CD4-positive, alpha-beta T cell treated with Interferon alpha-2 for 1 hour (primary cell): ENCODE measurements around the gene ZFPM1.

ENCODE experiments used
- DNase-seq, 2 donors: peaks; one replicate each; pipeline ENCODE4 v3.0.0-alpha.2; 2020 to 2022

Gene ZFPM1

DNA sequence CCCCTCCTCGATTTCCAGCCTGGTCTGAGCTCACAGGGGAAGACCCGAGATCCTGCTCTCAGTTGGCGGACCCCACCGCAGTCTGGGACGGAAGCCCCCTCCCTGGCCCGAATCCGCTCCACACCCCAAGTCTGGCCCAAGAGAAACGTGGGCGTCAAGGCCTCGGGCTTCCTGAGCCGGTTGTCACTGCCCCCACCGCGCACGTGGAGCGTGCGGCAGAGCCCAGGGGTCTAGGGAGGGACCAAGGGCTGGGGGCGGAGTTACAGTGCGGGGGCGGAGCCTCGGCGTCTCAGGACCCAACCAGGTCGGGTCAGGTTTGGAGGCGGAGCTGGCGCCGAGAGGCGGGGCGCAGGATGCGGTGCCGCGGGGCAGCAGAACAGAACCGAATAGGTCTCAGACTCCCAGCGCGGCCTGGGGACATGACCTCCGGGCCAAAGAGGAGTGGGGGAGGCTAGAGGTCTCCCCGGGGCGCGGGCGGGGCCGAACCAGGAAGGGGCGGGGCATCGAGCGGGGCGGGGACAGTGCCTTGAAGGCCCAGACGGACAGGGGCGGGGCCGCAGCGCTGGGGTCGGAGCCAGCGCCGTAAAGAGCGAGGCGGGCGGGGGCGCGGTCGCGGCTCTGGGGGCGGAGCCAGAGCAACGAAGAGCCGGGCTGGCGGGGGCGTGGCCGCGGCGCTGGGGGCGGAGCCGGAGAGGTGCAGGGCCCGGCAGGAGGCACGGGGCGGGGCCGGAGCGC lies 431 bp upstream of the ZFPM1 start:
- peak; percentile 97 to 98 for DNase-seq

DNA sequence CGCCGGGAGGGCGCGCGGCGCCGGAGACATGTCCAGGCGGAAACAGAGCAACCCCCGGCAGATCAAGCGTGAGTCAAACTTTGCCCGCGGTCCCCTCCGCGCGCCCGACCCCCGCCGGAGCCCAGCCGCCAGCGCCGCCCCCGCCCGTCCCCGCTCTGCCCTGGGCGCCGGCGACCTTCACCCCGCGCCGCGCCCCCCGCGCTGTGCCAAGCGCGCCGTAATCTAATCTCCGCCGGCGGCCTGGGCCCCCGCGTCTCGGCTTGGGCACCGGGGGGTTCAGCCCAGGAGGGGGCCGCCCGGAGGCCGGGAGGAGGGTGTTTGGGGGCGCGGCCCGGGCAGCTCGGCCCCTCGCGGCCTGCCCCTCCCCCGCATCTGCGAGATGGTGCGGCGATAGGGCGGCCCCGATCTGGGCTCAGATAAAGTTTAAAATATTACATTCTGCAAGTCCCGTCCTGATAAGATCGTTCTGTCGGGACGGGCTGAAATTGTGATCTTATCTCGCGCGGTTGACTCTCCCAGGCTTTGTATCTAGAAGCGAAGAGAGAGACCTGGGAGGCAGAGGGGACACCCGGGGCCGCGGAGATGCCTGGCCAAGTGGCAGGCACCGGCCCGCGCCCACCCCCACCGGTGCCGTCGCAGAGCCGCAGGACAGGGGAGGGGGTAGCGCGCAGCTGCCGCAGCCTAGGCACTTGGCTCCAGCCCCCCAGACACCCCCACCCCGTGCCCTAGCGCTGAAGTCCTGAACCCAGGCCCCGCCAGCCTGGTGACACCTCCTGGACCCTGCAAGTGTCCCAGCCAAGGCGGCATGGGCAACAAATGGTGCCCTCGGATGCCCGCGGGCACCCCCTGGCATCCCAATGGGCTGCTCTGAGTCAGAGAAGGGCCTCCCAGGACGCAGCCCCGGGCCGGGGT lies 787 bp downstream of the ZFPM1 start:
- DNase-seq = peak in 1 of 2 donors; percentile 52

DNA sequence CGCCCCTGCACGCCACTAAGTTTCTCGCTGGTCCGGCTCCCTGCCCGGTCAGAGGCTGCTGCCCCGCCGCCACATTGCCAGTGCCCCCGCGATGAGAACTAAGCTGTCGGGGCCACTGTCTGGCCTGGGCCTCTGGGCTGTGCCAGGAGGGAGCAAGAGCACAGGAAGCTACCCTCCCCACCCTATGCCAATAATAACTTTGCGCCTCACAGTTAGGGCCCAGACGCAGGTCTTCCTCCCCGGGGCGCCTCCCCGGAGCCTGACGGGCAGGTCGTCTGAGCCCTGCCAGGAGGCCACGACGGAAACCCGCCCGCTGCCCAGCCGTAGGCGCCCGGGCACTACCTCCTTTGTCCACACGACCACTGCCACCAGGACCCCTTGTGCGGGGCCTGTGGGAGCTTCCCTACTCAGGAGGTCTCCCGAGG lies 1.5 kb downstream of the ZFPM1 start:
- peak; percentile 28 to 60 for DNase-seq

DNA sequence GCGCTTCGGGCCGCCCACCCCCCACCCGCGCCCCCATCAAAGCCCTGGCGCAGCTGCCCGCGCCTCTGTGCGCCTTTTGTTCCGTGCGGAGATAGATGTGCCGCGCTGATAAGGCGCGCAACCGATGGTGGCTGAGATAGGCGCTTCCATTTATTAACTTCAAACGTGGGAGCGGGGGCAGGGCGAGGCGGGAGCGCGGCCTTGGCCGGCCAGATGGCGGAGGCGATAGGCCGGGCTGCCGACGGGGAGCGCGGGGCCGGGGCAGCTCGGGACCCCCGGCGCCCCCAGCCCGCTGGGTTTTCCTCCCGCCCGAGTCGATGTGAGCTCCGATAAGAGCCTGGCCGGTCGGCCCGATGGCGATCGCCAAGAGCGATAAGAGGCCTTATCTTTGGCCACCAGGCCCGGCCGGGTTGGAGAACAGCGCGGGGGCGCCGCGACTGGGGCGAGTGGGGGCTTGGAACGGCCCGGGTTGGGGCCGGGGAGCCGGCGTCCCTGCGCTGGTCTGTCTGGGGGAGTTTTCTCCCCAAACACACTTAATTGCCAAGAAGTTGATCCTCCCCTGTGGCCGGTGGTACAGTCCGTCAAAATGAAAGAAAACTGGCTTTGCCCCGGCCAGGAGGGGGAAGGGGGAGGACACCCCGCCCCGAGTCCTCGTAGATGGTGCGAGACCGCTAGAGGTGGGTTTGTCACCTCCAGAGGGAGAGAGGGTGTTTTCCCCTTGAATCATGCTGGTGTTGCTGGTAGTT lies 2.7 kb downstream of the ZFPM1 start:
- peak; percentile 83 to 90 for DNase-seq

DNA sequence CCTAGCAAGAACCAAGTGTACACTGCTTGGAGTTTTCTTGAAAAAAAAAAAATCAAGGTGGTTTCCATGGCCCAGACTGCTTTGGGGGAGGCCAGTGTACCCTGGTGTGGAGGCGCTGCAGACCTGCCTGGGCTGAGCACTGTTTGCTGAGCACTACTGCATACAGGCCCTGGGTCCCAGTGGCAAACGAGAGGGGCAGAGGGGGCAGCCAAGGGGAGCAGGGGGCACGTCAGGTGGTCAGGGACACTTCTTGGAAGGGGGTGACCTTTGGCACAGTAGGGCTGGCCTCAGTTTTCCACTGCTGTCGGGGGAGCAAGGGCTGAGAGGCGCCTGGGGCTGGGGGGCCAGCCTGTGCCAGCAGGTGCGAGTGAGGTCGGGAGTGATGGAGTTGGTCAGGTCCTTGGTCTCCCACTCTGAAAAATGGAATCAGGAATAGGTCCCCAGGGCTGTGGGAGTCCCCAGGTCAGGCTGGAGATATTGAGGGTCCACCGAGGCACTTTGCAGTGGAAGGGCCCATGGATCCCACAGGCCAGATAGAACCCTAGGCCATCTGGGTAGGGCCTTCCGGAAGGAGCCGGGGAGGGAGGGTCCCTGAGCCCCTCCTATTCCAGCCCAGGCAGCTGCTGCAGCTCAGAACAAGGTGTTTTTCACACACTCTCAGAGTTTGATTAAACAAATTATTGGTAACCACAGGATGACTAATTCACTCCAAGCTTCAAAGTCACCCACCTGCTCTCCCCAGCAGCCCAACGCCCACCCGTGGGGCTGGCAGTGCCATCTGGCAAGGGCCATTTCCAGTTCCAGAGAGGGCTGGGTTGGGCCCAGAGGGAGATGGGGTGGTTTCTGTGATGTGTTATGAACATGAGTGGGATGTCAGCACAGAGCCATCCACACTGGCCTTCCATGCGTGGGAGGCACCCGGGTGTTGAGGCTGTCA lies 3.5 kb downstream of the ZFPM1 start:
- peak in 1 of 2 donors; percentile 55 for DNase-seq

DNA sequence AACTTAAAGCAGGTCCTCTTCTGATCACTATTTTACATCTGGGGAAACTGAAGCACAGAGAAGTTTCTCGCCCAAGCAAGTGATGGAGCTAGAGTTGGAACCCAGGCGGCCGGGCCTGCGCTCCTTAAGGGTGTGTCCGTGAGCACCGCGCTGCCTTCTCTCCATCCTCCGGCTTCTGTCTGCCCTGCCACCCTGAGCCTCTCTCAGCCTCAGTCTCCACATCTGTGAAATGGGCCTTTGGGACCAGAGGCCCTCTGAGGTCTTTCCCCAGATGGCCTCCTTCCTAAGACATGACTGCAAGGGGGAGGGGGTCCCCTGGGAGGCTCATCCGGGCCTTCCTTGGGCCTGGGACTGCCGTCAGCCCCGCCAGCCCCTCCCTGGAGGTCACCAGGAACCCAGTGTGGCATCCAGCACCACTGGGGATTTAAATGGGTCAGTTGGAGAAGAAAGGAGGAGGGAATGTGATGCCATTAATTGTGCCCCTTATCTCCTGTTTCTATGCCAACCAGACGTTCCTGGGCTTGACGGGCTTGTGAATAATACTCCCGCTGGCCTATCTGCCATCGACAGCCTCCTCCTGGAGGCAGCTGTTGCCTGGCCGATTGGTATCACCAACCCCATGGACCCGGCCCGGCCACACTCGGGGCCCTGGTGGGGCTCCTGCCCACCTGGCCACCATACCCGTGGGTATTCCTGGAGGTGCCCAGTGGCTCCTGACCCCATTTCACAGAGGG lies 5.1 kb downstream of the ZFPM1 start:
- no peak for DNase-seq

DNA sequence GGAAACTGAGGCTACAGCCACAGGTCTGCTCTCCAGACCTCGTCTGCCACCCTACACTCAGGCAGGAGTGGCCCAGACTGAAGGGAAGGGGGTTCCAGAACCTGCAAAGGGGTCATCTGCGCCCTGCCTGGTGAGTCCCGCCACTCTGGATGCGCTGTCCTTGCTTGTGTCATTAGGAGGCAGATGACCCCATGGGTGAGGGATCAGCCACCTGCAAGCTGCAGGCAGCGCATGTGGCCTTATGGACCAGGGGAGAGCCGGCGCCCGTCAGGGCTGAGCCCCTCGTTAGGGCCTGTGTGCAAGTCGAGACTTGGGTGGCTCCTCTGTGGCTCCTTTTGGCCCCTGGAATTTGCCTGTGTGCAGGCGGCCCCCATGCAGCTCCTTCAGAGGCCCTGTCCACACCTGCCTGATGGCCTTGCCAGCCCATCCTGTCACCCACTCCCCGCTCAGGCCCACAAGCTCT lies 5.7 kb downstream of the ZFPM1 start:
- DNase-seq = no peak

DNA sequence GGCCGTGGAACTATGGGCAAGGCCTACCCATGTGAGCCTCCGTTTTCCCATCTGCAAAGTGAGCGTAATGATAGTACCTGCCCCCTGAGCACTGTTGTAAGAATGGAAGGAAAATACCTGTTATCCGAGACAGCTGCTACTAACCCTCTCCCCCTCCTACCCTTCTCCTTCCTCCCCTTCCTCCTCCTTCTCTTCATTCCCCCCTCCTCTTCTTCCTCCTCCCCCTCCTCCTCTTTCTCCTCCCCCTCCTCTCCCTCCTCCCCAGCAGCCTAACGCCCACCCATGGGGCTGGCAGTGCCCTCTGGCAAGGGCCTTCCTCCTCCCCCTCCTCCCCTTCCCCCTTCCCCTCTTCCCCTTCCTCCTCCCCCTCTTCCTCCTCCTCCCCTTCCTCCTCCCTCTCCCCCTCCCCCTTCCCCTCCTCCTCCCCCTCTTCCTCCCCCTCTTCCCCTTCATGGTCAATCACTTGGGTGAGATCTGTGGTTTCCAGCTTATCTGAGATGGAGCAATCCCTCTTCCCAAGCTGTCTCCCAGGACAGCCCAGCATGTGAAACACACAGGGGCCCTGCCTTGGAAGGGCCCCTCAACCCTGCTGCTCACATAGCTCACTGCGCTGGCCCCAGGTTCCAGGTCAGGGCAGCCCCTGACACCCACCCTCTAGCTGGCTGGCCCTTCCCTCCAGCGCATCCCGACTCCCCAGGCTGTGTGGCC lies 6.4 kb downstream of the ZFPM1 start:
- DNase-seq = no peak

DNA sequence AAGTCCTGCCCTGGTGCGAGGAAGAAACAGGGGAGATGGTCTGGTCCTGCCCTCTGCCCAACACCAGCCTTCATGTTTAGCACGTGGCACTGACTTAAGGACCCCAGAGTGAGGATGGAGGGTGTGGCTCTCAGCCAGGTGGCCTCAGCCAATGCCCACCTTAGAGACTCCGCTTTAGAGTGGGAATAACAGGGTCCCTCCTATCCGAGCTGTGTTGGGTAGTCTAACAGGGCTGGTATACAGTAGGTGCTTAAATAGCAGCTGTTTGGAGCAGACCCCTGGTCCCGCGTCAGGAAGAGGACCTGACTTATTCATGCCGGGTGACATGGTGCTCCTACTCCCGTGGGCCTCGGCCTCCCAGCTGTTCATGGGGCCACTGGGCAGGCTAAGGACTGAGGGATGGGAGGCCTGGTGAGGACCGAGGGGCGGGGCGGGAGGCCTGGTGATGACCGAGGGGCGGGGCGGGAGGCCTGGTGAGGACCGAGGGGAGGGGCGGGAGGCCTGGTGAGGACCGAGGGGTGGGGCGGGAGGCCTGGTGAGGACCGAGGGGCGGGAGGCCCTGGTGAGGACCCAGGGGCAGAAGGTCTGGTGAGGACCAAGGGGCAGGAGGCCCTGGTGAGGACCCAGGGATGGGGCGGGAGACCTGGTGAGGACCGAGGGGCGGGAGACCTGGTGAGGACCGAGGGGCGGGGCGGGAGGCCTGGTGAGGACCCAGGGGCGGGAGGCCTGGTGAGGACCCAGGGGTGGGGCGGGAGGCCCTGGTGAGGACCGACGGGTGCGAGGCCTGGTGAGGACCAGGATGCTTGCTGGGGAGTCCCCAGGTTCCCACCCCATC lies 7.6 kb downstream of the ZFPM1 start:
- DNase-seq = no peak

DNA sequence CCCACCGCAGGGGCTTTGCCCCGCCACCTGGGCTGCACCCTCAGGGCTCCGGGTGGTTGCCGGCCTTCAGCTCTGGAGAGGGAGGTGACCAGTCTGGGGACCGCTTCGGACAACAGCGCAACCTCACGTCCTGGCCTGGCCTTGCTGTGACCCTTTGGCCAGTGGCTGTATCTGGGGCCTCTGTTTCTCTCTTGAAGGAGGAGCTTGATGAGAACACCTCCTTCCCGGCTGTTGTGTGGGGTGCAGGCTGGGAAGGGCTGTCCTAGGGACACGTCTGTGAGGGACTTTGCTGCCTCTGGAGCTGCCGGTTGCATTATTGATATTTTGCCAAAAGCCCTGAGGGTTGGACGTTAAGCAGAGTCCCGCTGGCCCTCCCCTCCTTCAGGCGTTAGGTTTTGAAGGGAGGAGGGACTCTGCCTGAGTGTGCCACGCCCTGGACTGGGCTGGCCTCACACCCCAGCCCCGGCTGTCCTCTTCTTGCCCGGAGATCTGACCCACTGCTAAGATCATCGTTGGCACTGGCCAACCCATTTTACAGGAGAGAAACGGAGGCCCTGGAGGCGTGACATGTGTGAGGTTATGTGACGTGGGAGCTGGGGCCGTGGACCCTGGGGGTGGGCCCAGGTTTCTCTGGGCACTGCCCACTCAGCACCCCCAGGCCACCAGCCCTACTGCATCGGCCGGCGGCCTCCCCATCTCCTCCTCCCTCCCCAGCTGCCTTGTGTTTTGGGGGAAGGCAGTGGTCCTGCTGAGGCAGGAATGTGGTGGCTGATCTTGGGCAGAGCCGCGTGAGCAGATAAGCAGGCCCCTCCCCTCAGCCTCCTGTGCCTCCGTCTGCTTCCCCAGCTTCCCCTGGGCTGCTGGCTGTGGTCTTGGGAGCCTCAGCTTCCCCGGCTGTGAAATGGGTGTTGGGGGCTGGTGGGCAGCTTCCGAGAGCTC lies 8.5 kb downstream of the ZFPM1 start:
- no peak for DNase-seq

DNA sequence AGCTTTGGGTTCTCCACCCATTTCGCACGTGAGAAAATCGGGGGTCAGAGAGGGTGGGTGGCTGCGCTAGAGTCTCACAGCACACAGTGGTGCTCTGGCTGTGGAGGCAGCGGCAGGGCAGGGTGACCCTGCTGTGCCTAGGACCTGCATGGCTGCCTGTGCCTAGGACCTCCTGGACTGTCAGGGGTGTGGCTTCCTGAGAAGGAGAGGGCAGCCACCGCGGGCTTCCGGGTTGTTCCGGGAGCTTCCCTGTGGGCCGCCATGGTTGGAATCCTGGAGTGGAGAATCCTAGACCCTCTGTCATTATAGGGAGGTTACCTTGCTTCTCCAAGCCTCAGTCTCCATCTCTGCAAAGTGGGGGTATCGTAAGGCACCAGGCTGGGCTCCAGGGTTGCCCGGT lies 9.3 kb downstream of the ZFPM1 start:
- no peak for DNase-seq

DNA sequence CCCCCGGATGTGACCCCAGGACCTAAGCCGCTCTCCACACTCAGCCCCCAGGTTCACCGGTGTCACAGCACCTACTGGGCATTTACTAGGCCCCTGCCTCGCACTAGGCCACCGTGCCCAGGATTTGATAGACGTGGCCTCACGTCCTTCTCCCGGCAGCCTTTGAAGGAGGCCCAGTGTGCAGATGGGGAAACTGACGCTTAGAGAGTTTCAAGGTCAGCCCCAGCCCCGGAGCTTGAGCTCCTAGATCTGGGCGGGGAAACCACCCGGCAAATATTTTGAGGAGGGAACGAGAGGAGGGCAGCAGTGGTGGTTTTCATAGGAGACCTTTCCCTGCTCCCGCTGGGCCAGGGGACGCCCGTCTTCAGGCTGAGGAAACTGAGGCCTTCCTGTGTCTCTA lies 10.3 kb downstream of the ZFPM1 start:
- no peak for DNase-seq

DNA sequence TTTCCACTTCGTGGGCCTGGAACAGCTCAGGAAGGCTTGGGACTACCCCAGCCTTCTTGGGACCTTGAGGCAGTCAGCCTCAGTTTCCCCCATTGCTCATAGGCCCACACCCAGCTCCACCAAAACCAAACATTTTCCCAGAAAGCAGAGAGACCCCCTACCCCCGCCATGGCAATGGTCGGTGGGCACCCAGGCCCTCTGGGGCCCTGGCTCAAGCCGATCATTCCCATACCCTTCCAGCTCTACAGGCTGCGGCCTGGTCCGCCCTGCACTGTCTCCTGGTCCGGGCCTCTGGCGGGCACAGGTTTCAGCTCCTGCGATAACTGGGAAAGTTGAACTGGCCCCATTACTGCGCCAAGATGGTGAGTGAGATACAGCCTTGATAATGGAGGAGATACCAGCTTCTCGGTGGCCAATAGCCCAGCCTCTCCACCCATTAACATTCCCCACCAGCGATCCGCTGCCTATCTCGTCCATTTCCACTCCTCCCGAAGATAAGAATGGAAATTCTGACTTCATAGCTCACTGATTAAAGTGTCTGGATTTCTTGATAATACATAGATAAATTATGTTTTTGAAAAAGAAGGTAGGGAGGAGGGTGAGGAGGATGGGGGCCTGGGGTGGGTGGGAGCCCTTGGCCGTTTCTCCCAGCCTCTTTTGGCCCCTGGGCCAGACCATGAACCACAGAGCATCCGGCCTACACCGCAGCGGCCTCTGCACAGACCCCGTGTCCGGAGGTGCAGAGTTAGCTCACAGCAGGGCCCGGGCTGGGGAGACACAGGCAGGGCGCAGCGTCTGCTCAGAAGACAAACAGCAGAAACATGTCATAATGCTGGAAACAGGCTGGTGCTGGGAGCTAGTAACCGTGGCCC lies 11.6 kb downstream of the ZFPM1 start:
- DNase-seq = no peak

DNA sequence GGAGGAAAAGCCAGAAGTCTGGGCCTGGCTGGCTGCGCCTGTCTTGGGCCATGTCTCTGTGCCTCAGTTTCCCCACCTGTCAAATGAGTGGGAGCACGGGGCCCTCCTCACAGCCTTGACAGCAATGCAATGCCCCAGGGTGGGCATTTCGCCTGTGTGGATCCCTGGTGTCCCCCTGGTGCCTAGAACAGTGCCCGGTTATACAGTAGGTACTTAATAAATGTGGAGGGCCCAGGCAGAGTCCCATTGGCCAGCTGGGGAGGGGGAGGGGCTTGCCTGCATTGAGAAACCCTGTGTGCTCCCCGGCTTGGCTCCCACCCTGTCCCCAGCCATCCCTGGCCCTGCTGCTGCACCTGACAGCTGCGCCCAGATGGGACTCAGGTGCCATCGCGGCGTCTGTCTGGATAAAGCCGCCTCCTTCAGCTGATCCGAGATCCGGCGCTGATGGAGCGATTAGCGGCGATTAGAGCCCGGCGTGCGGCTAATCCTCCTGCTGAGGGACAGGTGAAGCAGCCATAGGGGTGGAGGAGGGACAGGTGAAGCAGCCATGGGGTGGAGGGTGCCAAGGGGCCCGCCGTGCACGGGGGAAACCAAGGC lies 12.4 kb downstream of the ZFPM1 start:
- no peak for DNase-seq

DNA sequence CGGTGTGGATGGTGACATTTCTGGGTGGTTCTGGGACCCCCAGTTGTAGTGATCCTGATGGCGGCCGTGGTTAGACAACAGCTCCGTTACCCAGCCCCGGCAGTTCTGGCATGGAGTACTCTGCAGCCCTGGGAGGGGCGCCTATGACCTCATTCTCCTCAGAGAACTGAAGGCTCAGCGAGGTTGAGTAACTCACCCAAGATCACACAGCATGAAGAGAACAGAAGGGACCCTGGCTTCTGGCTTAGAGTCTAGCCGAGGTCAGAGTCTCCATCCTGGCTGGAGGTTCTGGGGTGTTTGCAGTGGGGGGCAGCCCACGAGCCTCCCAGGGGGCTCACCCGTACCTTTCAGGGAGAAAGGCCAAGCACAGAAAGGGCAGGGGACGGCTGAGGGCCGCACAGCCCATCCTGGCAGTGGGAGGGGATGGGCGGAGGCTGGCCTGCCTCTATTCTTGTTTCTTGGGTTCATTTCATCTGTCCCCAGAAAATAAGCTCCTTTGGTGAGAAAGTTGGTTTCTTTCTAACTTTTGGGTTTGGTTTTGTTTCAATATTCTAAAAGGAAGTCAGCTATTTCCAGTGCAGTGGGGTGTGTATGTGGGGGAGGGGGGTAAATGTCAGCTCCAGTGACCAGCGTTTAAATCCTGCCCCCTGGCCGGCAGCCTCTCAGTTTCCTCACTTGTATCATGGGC lies 13.2 kb downstream of the ZFPM1 start:
- no peak for DNase-seq

DNA sequence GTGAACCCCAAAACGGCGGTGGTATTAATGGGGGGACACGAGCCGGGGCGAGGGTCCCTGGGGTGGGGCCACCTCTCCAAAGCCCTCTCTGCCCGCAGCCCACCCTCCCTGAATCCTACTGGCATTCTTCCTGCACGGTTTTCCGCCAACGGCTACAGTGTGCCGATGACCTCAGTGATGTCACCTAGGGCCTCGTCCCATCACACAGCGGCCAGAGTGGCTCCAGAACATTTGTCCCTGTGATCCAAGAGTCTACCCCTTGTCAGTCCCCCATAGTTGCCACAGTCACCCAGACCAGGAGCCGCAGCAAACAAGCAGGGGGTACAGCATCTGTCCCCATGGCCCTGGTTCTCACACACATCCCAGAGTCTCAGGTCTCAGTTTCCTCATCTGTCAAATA lies 13.9 kb downstream of the ZFPM1 start:
- no peak for DNase-seq

DNA sequence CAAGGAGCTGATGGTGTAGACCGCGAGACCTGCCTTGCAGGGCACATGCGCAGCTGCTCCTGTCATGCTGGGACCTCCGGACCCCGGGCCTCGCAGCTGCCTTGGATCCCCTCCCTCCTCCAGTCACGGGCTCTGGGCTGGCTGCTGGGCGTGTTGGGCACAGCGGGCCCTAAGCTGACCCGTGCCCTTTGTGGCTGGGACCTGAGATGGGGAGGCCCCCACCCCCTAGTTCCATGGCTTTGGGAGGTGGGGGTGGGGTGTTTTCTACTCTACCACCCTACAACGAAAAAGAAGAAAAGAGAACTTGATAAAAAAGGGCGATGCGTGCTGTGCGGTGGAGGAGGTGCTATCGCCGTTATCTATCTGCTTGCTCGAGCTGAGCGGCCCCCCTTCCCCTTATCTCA lies 14.5 kb downstream of the ZFPM1 start:
- DNase-seq = no peak
